A549 (cell line): Measurements from ENCODE around the gene ZBTB48.

Source experiments
- BHLHE40 ChIP-seq: IDR thresholded peaks from 2 replicates; pipeline ENCODE4 v1.6.1; 2012; ENCODE audit warnings: low read depth, low read length, inconsistent platforms
- CEBPB ChIP-seq, 2 experiments: fragments of >200 bp in 1 of 2; sonication (Bioruptor Twin) in 1 of 2; formaldehyde crosslinking in 1 of 2; IDR thresholded peaks; 2 replicates each; pipeline ENCODE4 v1.6.1; 2012 to 2016
- CTCF ChIP-seq: fragments of >200 bp; sonication (Bioruptor Twin); formaldehyde crosslinking; IDR thresholded peaks from 3 replicates; pipeline ENCODE4 v1.5.1; 2016
- EP300 ChIP-seq, 2 experiments: fragments of >200 bp; sonication (Bioruptor Twin); formaldehyde crosslinking; IDR thresholded peaks; 2 replicates in 1 of 2; 3 replicates in 1 of 2; pipeline ENCODE4 v1.6.1; 2016 to 2017
- FOSL2 ChIP-seq, 2 experiments: fragments of 450-650 bp in 1 of 2; fragments of >200 bp in 1 of 2; sonication (Bioruptor Twin) in 1 of 2; formaldehyde crosslinking; IDR thresholded peaks; 2 replicates each; pipeline versions ENCODE4 v1.5.0 to v1.6.1; 2016 to 2020; ENCODE audit warnings: mild to moderate bottlenecking in 1 of 2, moderate library complexity in 1 of 2
- MAX ChIP-seq: IDR thresholded peaks from 2 replicates; pipeline ENCODE4 v1.6.1; 2012
- POLR2A ChIP-seq: IDR thresholded peaks from 2 replicates; pipeline ENCODE4 v1.6.1; 2012; ENCODE audit warnings: mild to moderate bottlenecking, low read length
- RAD21 ChIP-seq, 2 experiments: fragments of >200 bp in 1 of 2; sonication (Bioruptor Twin) in 1 of 2; formaldehyde crosslinking in 1 of 2; IDR thresholded peaks in 1 of 2; conservative IDR thresholded peaks in 1 of 2; 2 replicates in 1 of 2; 3 replicates in 1 of 2; pipeline ENCODE4 v1.6.1; 2012 to 2018; ENCODE audit warnings: inconsistent platforms in 1 of 2
- REST ChIP-seq: fragments of 200-600 bp; sonication (generic); IDR thresholded peaks from 2 replicates; pipeline ENCODE4 v1.6.1; 2016; ENCODE audit warnings: antibody characterized with exemption, mild to moderate bottlenecking, moderate library complexity
- USF2 ChIP-seq: fragments of 450-650 bp; IDR thresholded peaks from 2 replicates; pipeline ENCODE4 v1.6.1; 2014; ENCODE audit warnings: antibody characterized with exemption

GRCh38 chr1:6627031-6627430 lies 47.2 kb downstream of the ZBTB48 start:
- TF ChIP-seq CTCF (no peak), FOSL2 (IDR thresholded peaks at IDR 0.05) (no peak), FOSL2 (CRISPR knock-in tag; IDR thresholded peaks at IDR 0.05) (no peak), CEBPB (IDR thresholded peaks at IDR 0.05) (no peak), BHLHE40 (no peak), USF2 (no peak), REST (no peak), MAX (no peak), POLR2A (no peak), EP300 (IDR thresholded peaks at IDR 0.05) (no peak), RAD21 (conservative IDR thresholded peaks at IDR 0.05 in 1 of 2, IDR thresholded peaks at IDR 0.05 in 1 of 2) (no peak)
